Ectodermal cell (in vitro differentiated cells): ENCODE data around the gene CCDC187.

ENCODE experiments used
- H3K27ac ChIP-seq: 2 replicates; pipeline ENCODE4 v1.7.0; 2013; ENCODE audit warnings: mild to moderate bottlenecking, low read depth, low read length; ENCODE audit not compliant: insufficient read depth, poor library complexity, severe bottlenecking
- H3K27me3 ChIP-seq: 2 replicates; pipeline ENCODE4 v1.7.0; 2013; ENCODE audit warnings: mild to moderate bottlenecking, low read length; ENCODE audit not compliant: insufficient read depth, control insufficient read depth, poor library complexity, severe bottlenecking
- H3K36me3 ChIP-seq: one replicate; pipeline ENCODE4 v1.7.0; 2013; ENCODE audit warnings: low read length; ENCODE audit not compliant: control insufficient read depth, insufficient read depth
- H3K4me1 ChIP-seq: one replicate; pipeline ENCODE4 v1.7.0; 2013; ENCODE audit warnings: low read length; ENCODE audit not compliant: control insufficient read depth, insufficient read depth
- H3K4me3 ChIP-seq: 2 replicates; pipeline ENCODE4 v1.7.0; 2013; ENCODE audit warnings: low read depth, low read length, control low read depth; ENCODE audit not compliant: insufficient read depth
- H3K9me3 ChIP-seq: 2 replicates; pipeline ENCODE4 v1.7.0; 2013; ENCODE audit warnings: mild to moderate bottlenecking, low read length, moderate library complexity; ENCODE audit not compliant: control insufficient read depth
- whole genome bisulfite sequencing, 2 experiments: methylation state at CpG; one replicate each; pipeline ENCODE4 v1.1.7; 2013; ENCODE audit warnings: missing lambda C conversion rate in 2 of 2; 5-methylcytosine and 5-hydroxymethylcytosine counted together

The CCDC187 gene

GRCh38 chr9:136203408-136204144, 100.3 kb downstream of the CCDC187 start:
- Histone ChIP-seq H3K27ac (no peak overlapping the region), H3K4me1 (no peaks in the 10 kb centered on the region), H3K36me3 (no peaks in the 10 kb centered on the region), H3K9me3 (no peaks in the 10 kb centered on the region), H3K4me3 (no peak overlapping the region), H3K27me3 (peaks cover 77% of the 10 kb centered on the region)
- 28% methylated on average over 33 of the region's 33 CpGs for WGBS, 2 experiments

- no peak overlapping the region for H3K27ac ChIP-seq
- no peaks in the 10 kb centered on the region for H3K36me3 ChIP-seq
- H3K4me3 ChIP-seq = no peak overlapping the region
- WGBS, 2 experiments = 14 to 16% methylated on average over 99 of the region's 99 CpGs
- H3K9me3 ChIP-seq = no peaks in the 10 kb centered on the region
- H3K27me3 ChIP-seq = peaks cover 85% of the 10 kb centered on the region
- H3K4me1 ChIP-seq = no peaks in the 10 kb centered on the region
Measured at GRCh38 chr9:136202454-136203407, 101.2 kb downstream of the CCDC187 start.

- Histone ChIP-seq H3K4me1 (no peaks in the 10 kb centered on the region), H3K27me3 (peaks cover 94% of the 10 kb centered on the region), H3K27ac (no peak overlapping the region), H3K36me3 (no peaks in the 10 kb centered on the region), H3K4me3 (no peak overlapping the region), H3K9me3 (no peaks in the 10 kb centered on the region)
- WGBS, 2 experiments = 8 to 9% methylated on average over 85 of the region's 85 CpGs
Measured at GRCh38 chr9:136201609-136202453, 102.1 kb downstream of the CCDC187 start.

- no peaks in the 10 kb centered on the region for H3K9me3 ChIP-seq
- H3K27ac ChIP-seq = no peak overlapping the region
- 57 to 58% methylated on average over 13 of the region's 13 CpGs for WGBS, 2 experiments
- H3K4me1 ChIP-seq = no peaks in the 10 kb centered on the region
- peaks cover 100% of the 10 kb centered on the region for H3K27me3 ChIP-seq
- H3K36me3 ChIP-seq = no peaks in the 10 kb centered on the region
- no peak overlapping the region for H3K4me3 ChIP-seq
Measured at GRCh38 chr9:136201174-136201573, 102.7 kb downstream of the CCDC187 start.

- H3K27me3 ChIP-seq = peaks cover 100% of the 10 kb centered on the region
- H3K4me1 ChIP-seq = no peaks in the 10 kb centered on the region
- no peak overlapping the region for H3K27ac ChIP-seq
- no peaks in the 10 kb centered on the region for H3K36me3 ChIP-seq
- no peaks in the 10 kb centered on the region for H3K9me3 ChIP-seq
- no peak overlapping the region for H3K4me3 ChIP-seq
- 63 to 64% methylated on average over 19 of the region's 19 CpGs for WGBS, 2 experiments
Measured at GRCh38 chr9:136200424-136200823, 103.5 kb downstream of the CCDC187 start.
